Pulmonary artery endothelial cell (primary cell): Measurements from ENCODE around the gene THADA. TPM values are rescaled to one million over a fixed set of nuclear protein-coding genes. Genes with fewer than 3 reads are reported as not detected.
"Not testable (repeated sequence)": the region's sequence is repeated elsewhere in the genome, so short reads cannot be mapped to it uniquely, and the experiment has no call there.

Experiments used
- DNase-seq: peaks from one replicate; pipeline ENCODE4 v3.0.0-alpha.2; 2011; ENCODE audit warnings: low read depth, low spot score
- total RNA-seq: library from RNA; depleted of rRNA; stranded (reverse); fragments of >200 nt; gene quantifications from 2 replicates; pipeline ENCODE4 v1.2.3, GENCODE V29; 2014

The THADA gene
- total RNA-seq, 1 donor from 2014 or later, result 22.7 TPM

DNA sequence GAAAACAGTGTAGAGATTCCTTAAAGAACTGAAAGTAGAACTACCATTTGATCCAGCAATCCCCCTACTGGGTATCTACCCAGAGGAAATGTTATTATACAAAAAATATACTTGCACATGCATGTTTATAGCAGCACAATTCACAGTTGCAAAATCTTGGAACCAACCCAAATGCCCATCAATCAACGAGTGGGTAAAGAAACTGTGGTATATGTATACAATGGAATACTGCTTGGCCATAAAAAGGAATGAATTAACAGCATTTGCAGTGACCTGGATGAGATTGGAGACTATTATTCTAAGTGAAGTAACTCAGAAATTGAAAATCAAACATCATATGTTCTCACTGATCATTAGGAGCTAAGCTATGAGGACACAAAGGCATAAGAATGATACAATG, 4.8 kb upstream of the THADA start:
- not testable (repeated sequence) for DNase-seq

DNA sequence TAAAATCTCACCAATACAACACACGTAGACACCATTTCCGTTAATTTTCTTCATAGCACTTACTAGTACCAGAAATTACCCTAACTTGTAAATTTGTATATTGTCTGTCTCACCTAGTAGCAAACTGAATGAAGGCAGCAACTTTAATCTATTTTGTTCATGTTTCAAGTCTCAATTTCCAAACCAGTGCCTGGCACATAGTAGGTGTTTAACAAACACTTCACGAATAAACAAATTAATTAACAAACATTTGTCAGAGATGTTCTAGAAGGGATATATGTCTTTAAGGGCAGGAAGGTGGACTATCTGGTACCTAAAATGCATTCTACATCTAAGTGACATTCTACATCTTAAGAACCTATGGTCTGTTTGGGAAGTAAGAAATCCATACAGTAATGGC, 963 bp downstream of the THADA start:
- DNase-seq, result no peak

DNA sequence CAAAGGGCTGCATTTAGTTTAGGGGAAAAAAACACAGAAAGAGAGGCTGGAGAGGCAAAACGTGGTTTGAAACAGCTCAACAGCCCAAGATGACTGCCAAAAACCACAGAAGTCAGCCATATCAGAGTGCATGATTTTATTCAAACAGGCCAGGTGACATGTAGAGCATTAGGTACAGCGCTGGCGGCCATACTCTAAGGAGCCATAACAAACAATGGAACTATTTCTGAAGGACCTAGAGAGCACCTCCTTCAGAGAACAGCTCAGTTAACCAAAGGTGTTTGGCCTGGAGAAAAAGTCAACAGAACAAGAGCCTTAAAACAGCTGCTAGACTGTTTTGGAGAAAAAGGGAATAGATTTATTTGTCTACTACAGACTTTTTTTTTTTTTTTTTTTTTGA, 2.6 kb downstream of the THADA start:
- no peak for DNase-seq

DNA sequence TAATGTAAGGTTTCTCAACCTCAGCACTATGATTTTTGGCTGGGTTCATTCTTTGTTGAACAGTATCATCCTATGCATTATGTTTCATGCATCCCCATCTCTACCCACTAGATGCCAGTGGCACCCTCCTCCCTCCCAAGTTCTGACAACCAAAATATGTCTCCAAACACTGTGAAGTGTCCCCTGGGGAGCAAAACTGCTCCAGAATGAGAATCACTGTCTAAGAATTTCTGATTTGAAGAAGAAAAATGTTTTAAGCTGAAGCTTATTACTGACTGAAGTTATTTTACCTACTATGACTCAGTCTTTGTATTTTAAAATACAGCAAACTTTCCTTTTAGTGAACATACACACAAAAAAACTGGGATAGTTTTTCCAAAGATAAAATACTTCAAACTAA, 3.4 kb downstream of the THADA start:
- DNase-seq, result no peak

DNA sequence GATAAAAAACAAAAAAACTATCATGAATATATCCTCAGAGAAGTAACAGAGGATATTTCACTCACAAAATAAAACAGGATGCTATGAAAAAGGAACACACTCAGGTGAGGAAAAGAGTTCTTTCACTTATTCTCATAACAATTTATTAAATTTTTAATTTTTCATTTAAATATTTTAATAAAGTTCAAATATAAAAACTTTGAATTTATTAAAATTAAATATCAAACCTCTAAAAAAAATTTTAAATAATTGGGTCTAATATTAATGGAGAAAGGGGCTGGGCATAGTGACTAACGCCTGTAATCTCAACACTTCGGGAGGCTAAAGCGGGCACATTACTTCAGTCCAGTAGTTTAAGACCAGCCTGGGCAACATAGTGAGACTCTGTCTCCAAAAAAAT, 10.1 kb downstream of the THADA start:
- no peak for DNase-seq

DNA sequence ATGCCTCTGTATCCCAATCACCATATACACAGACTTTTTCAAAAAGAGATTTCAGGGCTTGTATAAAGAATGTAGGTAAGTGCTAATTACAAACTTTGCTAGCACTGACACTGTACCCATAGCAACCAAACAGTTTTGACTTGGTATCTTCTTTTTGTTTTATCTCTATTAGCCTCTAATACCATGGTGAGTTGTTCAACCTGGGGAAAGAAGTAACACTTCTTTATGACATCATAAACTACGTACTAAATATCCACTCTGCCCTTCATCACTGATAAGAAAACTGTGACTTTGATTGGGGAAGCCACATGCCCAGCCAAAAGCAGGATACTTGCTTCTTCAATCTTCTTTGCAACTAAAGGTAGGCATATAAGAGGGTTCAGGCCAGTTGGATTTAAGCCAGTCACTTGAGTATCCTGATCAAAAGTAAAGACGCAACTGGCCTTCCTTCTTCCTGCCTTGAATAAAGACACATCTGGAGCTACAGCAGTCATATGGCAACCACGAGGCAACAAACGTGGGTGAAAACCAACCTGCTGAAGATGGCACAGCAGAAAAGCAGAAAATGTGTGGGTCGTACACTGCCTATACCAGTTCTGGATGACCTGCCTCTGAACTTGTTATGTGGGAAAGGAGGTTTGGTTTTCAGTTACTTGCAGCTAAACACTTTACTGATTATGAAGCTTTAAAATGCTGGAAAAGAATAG, 16.4 kb downstream of the THADA start:
- no peak for DNase-seq

DNA sequence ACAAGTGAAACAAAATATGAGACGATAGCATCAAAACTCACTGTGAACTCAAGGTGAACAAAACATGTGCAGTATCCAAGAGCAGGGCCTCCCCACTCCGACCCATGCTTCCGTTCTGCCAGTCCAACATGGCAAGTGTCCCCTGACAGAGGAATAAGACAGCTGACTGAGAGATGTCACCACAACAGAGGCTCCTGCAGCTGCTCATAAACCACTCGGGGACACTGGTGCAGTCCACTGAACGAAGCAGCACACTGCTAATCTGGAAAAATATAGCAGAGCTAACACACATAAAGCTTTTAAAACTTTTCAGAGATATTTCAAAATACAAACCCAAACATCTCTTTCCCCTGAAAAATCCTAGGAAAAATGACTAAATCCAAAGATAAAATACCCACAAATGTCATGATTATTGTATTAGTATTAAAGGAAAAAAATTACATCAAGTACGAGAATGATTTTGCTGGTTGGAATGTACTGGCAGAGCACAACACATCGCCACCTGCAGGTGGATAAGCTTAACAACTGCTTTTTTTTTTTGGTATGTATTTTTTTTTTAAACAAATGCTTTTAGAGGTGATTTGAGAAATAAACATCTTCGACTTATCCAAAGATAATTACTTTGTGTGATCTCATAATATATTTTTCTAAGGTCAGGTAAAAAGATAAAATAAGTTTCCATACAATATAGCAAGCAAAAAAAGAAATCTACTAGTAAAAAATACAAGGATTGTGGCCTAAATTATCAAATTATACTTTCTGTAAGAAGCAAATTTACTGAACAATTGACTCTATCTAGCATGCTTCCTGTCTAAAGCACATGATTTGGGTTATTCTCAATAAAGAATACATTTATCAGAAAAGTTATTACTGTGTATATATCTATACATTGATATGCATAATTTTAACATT, 18.6 kb downstream of the THADA start:
- DNase-seq, result peak; percentile 39

DNA sequence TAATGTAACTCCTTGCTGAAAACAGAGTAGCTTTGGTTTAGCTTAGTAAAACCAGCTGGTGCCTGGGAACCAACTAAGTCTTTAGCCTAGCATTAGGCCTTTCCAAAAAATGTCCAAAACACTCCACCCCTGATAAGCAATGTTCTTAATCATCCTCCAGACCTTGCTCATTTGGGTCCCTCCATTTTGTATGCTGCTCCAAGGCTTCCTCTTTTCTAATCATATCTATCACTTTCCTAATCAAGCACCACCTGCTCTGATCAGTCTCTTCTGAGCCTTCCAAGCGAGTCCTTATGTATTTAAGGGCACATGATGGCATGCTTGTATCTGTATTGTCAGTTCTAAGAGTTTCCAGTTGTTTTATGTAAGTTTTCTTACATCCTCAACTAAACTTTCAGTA, 23.6 kb downstream of the THADA start:
- no peak for DNase-seq

DNA sequence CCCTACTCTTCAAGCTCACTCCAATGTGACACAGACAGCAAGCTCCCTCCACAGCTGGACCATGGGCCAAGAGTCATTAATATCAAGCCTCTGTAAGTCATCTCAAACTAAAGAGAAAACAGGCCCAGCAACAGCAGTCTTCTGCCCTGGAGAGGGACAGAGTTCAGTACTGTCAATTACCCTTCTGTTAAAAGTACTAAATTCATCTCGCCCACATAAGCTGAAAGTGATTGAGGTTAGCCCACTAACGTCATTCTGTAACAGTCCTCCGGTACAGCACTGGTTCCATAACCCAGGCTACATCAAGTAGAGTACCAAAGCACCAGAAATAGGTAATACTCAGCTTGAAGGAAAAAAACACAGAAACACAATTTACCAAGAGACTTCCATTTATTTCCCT, 25.9 kb downstream of the THADA start:
- DNase-seq, result no peak

DNA sequence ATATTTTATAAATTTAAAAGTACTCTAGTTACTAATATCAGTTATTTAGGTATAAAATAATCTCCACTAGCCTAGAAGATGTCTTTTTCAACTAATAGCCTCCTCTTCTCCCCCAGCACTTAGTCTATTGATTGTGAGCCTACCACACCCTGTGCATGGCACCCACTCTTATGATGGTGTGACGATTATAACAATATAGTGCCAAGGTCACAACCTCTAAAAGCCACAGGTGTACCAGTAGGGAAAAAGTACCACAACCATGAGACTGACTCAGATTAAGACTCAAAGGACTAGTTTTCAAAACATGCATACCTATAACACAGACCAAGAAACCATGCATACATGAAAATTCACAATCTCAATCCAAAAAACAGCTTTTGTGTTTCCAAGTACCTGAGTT, 27.6 kb downstream of the THADA start:
- DNase-seq, result no peak

DNA sequence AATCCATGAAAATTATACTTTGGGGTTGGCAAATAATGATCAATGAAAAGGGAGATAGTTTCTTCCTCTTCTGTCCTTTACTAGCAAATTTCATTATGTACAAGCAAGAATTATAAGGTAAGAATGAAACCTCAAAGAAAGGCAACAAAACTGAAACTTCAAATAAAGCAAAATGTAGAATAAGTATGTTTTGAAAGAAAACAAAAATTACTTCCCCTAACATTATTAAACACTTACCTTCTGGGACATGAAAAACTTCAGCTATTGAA, 29.4 kb downstream of the THADA start:
- DNase-seq, result no peak

DNA sequence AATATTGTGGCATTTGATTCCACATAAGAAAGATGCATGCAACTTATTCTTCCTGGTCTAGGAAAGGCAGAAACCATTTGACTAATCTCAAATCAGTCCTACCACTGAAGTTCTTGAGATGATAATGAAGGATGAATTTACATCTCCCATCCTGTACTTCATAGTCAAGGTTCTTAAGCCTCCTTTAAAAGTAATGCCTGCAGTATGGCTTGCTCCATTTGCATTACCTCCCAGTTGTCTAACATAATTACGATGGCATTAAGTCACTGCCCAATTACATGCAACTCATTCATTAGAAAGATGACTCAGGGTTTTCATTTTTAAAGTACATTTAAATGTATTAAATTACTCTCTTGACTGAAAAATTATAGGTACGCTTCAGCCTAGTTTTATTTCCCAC, 32.2 kb downstream of the THADA start:
- DNase-seq, result no peak

DNA sequence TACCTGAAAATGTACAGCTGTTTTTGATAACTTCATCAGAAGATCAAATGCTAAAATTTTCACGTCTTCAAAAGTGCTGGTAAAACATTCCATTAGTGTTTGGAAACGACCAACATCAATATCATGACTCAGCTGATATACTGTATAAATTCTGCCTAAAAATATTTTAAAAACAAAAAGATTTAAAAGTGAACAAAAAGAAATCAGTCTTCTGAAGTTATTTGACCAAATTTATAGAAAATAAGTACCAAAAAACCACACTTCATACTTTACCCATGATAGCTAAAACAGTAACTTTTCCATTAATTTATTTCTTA, 35.6 kb downstream of the THADA start:
- no peak for DNase-seq

DNA sequence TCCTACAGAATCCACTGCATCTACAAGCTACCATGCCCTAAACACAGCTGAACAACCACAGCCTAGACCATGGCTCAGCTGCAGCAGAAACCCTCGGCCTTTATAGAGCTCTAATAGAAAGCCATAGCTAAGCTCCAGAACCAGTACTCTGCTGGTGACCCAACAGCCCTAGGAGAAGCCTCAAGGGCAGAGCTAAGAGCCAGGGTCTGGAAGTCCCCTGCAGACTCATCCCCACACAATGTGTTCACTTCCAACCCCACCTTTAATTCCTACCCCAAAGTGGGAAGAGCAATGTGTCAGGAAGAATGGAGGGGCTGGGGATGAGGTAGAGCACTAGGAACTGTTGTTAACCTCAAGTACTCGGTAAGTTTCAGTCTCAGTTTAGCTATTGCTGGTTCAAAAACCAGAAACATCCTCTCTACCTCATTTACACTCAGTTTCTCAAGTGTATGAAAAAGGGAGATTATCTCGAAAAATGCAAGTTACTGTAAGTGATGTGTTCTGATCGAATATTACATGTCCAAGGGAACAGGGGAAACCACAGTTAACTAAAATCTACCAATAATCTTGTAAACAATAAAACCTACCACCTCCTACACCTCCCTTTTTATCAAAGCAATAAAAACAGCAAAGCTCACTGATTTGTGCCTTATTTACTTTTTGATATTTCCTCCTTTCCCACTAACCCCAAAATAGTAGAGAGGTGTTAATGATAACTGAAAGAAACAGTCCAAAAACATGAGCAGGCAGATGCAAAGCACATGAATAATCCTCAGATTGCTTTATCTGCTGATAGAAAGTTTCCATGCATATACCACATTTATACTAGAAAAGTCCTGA, 36.2 kb downstream of the THADA start:
- no peak for DNase-seq

DNA sequence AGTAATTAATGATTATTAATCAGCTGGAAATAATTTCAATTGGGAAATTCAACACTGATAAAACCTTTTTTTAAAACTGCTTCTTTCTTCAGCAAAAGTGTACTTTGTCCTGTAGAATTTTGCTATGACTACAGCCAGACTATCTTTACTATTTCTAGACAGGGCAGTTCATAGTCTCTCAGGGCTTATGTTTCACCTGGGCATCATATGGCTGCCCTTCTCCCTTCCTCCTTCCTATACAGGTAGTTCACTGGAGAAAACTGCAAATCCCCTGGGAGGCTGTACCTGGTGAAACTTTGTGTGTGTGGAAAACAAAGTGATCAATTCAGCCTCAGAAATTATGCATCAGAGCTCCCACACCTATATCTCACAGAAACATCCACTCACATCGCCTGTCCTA, 38.6 kb downstream of the THADA start:
- no peak for DNase-seq

DNA sequence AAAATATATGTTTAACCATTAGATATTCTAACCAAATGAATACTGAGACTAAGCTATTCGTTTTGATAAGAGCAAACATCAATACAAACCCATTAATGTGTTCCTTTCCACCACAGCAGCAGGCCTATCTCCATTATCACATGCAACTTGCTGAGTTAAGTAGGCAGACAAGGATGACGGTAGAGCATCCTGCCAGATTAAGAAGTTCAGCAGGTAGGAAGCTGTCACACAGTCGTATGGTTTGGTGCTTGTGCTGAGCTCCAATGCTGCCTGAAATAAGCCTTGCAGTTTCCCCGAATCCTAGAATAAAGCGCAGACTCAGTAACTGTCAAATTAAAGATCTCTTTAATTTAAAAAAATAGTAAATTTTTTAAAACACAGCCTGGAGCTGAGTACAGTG, 39.6 kb downstream of the THADA start:
- DNase-seq, result no peak

DNA sequence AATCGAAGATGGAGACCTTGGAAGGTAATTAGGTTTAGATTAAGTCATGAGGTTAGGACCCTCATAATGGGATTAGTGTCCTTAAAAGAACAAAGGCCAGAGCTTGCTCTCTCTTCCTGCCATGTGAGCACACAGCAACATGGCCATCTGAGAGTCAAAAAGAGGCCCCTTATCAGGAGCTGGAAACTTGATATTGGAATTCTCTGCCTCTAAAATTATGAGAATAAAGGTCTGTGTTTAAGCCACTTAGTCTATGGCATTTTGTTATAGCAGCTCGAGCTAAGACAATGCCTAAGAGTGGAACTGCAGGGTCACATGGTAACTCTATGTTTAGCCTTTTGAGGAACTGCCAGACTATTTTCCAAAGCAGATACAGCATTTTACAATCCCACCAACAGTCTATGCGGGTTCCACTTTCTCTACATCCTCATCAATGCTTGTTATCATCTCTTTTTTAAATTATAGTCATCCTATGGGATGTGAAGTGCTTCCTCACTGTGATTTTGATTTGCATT, 42.4 kb downstream of the THADA start:
- no peak for DNase-seq

DNA sequence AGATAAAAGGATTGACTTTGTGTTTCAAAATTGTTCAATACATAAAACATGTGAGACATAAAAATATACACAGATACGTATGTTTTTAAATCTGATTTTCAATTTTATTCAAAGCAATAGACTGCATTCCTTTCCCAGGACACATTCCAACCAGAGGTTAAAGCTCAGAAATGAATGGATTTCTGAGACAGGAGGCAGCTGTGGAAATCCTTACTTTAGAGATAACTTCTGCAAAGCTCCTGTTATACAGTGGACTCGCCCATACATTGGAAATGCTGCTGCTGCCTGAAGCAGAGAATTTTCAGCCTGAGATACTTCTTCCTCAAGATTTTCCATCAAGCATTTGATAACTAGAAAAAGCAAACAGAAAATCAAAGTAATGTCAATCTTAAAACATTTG, 43.8 kb downstream of the THADA start:
- no peak for DNase-seq

DNA sequence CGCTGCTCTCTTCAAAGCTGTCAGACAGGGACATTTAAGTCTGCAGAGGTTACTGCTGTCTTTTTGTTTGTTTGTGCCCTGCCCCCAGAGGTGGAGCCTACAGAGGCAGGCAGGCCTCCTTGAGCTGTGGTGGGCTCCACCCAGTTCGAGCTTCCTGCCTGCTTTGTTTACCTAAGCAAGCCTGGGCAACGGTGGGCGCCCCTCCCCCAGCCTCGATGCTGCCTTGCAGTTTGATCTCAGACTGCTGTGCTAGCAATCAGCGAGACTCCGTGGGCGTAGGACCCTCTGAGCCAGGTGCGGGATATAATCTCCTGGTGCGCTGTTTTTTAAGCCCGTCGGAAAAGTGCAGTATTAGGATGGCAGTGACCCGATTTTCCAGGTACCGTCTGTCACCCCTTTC, 47.5 kb downstream of the THADA start:
- not testable (repeated sequence) for DNase-seq

DNA sequence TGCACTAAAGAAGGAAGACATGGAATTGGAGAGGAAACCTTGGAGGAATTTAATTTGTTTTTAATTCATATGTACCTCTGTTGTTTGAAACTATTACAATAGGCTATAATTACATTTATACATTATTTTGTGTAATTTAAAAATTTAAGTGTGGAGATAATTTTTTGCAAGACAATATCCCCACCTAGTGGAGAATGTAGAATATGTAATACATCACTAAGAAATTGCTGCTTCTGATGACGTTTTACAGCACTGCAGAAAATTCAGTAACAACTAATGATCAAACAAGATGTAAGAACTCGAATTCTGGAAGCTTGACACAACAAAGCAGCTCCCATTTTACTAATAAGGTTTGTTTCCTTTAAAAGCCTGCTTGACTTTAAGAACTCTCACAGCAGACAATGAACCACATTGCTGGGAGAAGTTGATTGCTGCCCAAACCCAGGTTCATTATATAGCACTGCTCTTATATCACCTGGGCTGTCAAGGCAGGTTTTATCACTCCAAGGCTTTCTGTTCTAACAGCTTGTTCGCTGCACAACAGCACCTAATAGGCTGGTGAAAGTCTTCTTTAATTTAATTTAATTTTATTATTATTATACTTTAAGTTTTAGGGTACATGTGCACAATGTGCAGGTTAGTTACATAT, 53.4 kb downstream of the THADA start:
- DNase-seq, result peak; percentile 13

DNA sequence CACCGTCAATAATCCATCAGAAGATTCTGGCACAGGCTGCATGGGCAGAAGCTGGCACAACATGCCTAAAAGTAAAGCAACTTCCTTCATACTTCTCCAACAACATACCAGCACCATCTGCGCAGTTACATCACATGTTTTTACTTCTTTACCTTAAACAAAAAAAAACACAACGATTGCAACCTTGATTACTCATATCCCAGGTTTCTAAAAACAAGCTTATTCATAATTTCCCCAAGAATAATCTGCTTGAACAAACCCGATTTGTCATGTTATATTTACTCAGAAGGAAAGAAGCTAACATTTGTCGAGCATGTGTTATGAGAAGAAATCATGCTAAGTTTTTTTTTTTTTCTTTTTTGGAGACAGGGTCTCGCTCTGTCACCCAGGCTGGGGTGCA, 54.7 kb downstream of the THADA start:
- DNase-seq, result no peak
